H9 (cell line): ENCODE results near the gene ERC1. TPM values are rescaled to one million over a fixed set of nuclear protein-coding genes. Genes with fewer than 3 reads are reported as not detected.

Experiments
- DNase-seq: peaks from one replicate; pipeline ENCODE4 v3.0.0-alpha.2; 2017
- H2AFZ ChIP-seq: one replicate; pipeline ENCODE4 v1.6.1; 2013; ENCODE audit warnings: mild to moderate bottlenecking, low read length, control low read depth, moderate library complexity
- H2AK5ac ChIP-seq: 2 replicates; pipeline ENCODE4 v1.6.1; 2013; ENCODE audit warnings: low read length, control low read depth, mixed read lengths; ENCODE audit not compliant: insufficient read length
- H2BK120ac ChIP-seq: one replicate; pipeline ENCODE4 v1.6.1; 2013; ENCODE audit warnings: low read depth, mild to moderate bottlenecking, low read length, control low read depth, inconsistent platforms; ENCODE audit not compliant: poor library complexity, severe bottlenecking
- H2BK12ac ChIP-seq: 2 replicates; pipeline ENCODE4 v1.6.1; 2013; ENCODE audit warnings: low read length, control low read depth, mixed read lengths, low read depth; ENCODE audit not compliant: insufficient read length
- H2BK15ac ChIP-seq: 2 replicates; pipeline ENCODE4 v1.6.1; 2013; ENCODE audit warnings: low read depth, low read length, control low read depth
- H2BK20ac ChIP-seq: one replicate; pipeline ENCODE4 v1.6.1; 2013; ENCODE audit warnings: low read depth, mild to moderate bottlenecking, low read length, control low read depth, inconsistent platforms; ENCODE audit not compliant: poor library complexity, severe bottlenecking
- H2BK5ac ChIP-seq: 2 replicates; pipeline ENCODE4 v1.6.1; 2013; ENCODE audit warnings: low read length, control low read depth, mixed read lengths; ENCODE audit not compliant: insufficient read length
- H3K14ac ChIP-seq: 2 replicates; pipeline ENCODE4 v1.6.1; 2013; ENCODE audit warnings: low read length, control low read depth; ENCODE audit not compliant: insufficient read depth
- H3K18ac ChIP-seq: 2 replicates; pipeline ENCODE4 v1.6.1; 2013; ENCODE audit warnings: low read depth, mild to moderate bottlenecking, mixed read lengths, low read length, control low read depth; ENCODE audit not compliant: insufficient read length
- H3K23ac ChIP-seq: 2 replicates; pipeline ENCODE4 v1.6.1; 2013; ENCODE audit warnings: low read length, control low read depth, mixed read lengths, low read depth; ENCODE audit not compliant: insufficient read length
- H3K23me2 ChIP-seq: 2 replicates; pipeline ENCODE4 v1.6.1; 2013; ENCODE audit warnings: low read depth, mild to moderate bottlenecking, mixed read lengths, low read length, control low read depth; ENCODE audit not compliant: insufficient read length, poor library complexity, severe bottlenecking
- H3K27ac ChIP-seq: 2 replicates; pipeline ENCODE4 v1.5.1; 2013; ENCODE audit warnings: low read length, control low read depth, mixed read lengths, low read depth; ENCODE audit not compliant: insufficient read length
- H3K27me3 ChIP-seq: 2 replicates; pipeline ENCODE4 v1.6.1; 2013; ENCODE audit warnings: low read length, control low read depth, inconsistent platforms; ENCODE audit not compliant: insufficient read depth
- H3K4ac ChIP-seq: 2 replicates; pipeline ENCODE4 v1.6.1; 2013; ENCODE audit warnings: low read depth, mild to moderate bottlenecking, control low read depth, inconsistent platforms, low read length, moderate library complexity
- H3K4me1 ChIP-seq: 2 replicates; pipeline ENCODE4 v1.6.1; 2013; ENCODE audit warnings: low read length, control low read depth, inconsistent platforms; ENCODE audit not compliant: insufficient read depth
- H3K4me2 ChIP-seq: 2 replicates; pipeline ENCODE4 v1.6.1; 2013; ENCODE audit warnings: low read length, control low read depth, mixed read lengths; ENCODE audit not compliant: insufficient read length, insufficient read depth
- H3K56ac ChIP-seq: 2 replicates; pipeline ENCODE4 v1.6.1; 2013; ENCODE audit warnings: low read depth, mild to moderate bottlenecking, mixed read lengths, low read length, control low read depth; ENCODE audit not compliant: insufficient read length
- H3K79me1 ChIP-seq: 2 replicates; pipeline ENCODE4 v1.6.1; 2013; ENCODE audit warnings: low read depth, mild to moderate bottlenecking, moderate library complexity, low read length, control low read depth, inconsistent platforms; ENCODE audit not compliant: insufficient read depth, poor library complexity, severe bottlenecking
- H3K79me2 ChIP-seq: 2 replicates; pipeline ENCODE4 v1.6.1; 2013; ENCODE audit warnings: low read length, control low read depth, inconsistent platforms; ENCODE audit not compliant: insufficient read depth
- H3K9ac ChIP-seq: 2 replicates; pipeline ENCODE4 v1.6.1; 2013; ENCODE audit warnings: low read length, control low read depth, mixed read lengths; ENCODE audit not compliant: insufficient read length; ENCODE audit errors: extremely low read depth
- H3K9me3 ChIP-seq: one replicate; pipeline ENCODE4 v1.6.1; 2013; ENCODE audit warnings: low read depth, low read length, inconsistent platforms; ENCODE audit not compliant: control insufficient read depth
- H3T11ph ChIP-seq: one replicate; pipeline ENCODE4 v1.6.1; 2013; ENCODE audit warnings: mild to moderate bottlenecking, low read length, control low read depth, inconsistent platforms
- H4K20me1 ChIP-seq: one replicate; pipeline ENCODE4 v1.6.1; 2013; ENCODE audit not compliant: control insufficient read depth, insufficient read length, insufficient read depth
- H4K5ac ChIP-seq: 2 replicates; pipeline ENCODE4 v1.6.1; 2013; ENCODE audit warnings: low read depth, mild to moderate bottlenecking, mixed read lengths, low read length, control low read depth; ENCODE audit not compliant: insufficient read length
- H4K8ac ChIP-seq: replicated peaks from 2 replicates; pipeline ENCODE4 v1.6.1; 2013; ENCODE audit warnings: low read length, control low read depth, mixed read lengths, low read depth; ENCODE audit not compliant: insufficient read length
- H4K91ac ChIP-seq: 2 replicates; pipeline ENCODE4 v1.6.1; 2013; ENCODE audit warnings: low read depth, mild to moderate bottlenecking, moderate library complexity, mixed read lengths, low read length, control low read depth; ENCODE audit not compliant: insufficient read length
- H3K27ac Mint-ChIP-seq, 3 experiments: 2 replicates in 2 of 3; 3 replicates in 1 of 3; pipeline ENCODE4 v1.8.0; 2020 to 2021; ENCODE audit warnings: mixed read lengths in 3 of 3, mild to moderate bottlenecking in 1 of 3, moderate library complexity in 1 of 3
- H3K27me3 Mint-ChIP-seq: 2 replicates; pipeline ENCODE4 v1.8.0; 2021; ENCODE audit warnings: low read depth, mild to moderate bottlenecking, moderate library complexity, mixed read lengths
- H3K36me3 Mint-ChIP-seq, 3 experiments: 2 replicates in 2 of 3; 3 replicates in 1 of 3; pipeline ENCODE4 v1.8.0; 2020 to 2021; ENCODE audit warnings: low read depth in 3 of 3, mixed read lengths in 3 of 3; ENCODE audit not compliant: insufficient read depth in 1 of 3
- H3K4me1 Mint-ChIP-seq, 2 experiments: 2 replicates each; pipeline ENCODE4 v1.8.0; 2020; ENCODE audit warnings: mixed read lengths in 2 of 2
- H3K4me3 Mint-ChIP-seq, 2 experiments: 2 replicates in 1 of 2; 3 replicates in 1 of 2; pipeline ENCODE4 v1.8.0; 2020 to 2021; ENCODE audit warnings: mild to moderate bottlenecking in 2 of 2, mixed read lengths in 2 of 2, moderate library complexity in 1 of 2
- H3K9me3 Mint-ChIP-seq, 2 experiments: 2 replicates in 1 of 2; 3 replicates in 1 of 2; pipeline ENCODE4 v1.8.0; 2020; ENCODE audit warnings: mild to moderate bottlenecking in 2 of 2, mixed read lengths in 2 of 2, moderate library complexity in 1 of 2
- CTCF ChIP-seq: fragments of 200-600 bp; sonication (generic); conservative IDR thresholded peaks from 3 replicates; pipeline ENCODE4 v1.8.0; 2021; ENCODE audit warnings: antibody characterized with exemption, mild to moderate bottlenecking
- WGBS: extraction: QIAGEN DNeasy Blood & Tissue Kit; methylation state at CpG from one replicate; pipeline ENCODE4 v1.1.7; 2013; ENCODE audit warnings: missing lambda C conversion rate, low lambda C conversion rate, mixed read lengths; ENCODE audit not compliant: insufficient read length; ENCODE audit errors: extremely low coverage; 5-methylcytosine and 5-hydroxymethylcytosine counted together
- total RNA-seq: library from RNA; stranded (reverse); gene quantifications from 2 replicates; pipeline ENCODE4 v1.2.1, GENCODE V29; 2021

Gene ERC1
- total RNA-seq, 1 experiment from 2014 or later, result 51.2 TPM

GRCh38 chr12:1300460-1300859 is 309.4 kb downstream of the ERC1 start:
- no peaks in the 10 kb centered on the region for H3K79me2 ChIP-seq
- H3K14ac ChIP-seq, result no peak overlapping the region
- no peak overlapping the region for H4K5ac ChIP-seq
- H4K8ac ChIP-seq, result no peak overlapping the region
- H3K23me2 ChIP-seq, result no peaks in the 10 kb centered on the region
- no peak overlapping the region for H3K18ac ChIP-seq
- no peak overlapping the region for H3K27ac Mint-ChIP-seq
- H3K4me2 ChIP-seq, result no peak overlapping the region
- H3K4ac ChIP-seq, result no peak overlapping the region
- no peak for DNase-seq
- no peak overlapping the region for H3T11ph ChIP-seq
- no peak overlapping the region for H2AFZ ChIP-seq
- H3K9me3 Mint-ChIP-seq, result peaks cover 3 to 5% of the 10 kb centered on the region in 2 experiments; a peak in 3 of 5 replicates
- H3K27me3 ChIP-seq, result no peaks in the 10 kb centered on the region
- H3K79me1 ChIP-seq, result no peaks in the 10 kb centered on the region
- WGBS, result no CpG with 5 or more reads among the region's 2 CpGs
- H3K23ac ChIP-seq, result no peak overlapping the region
- H3K36me3 Mint-ChIP-seq, result peaks cover 17 to 35% (median 26%) of the 10 kb centered on the region in 3 experiments
- no peak overlapping the region for H2BK5ac ChIP-seq
- no peak overlapping the region for H3K27ac ChIP-seq
- H3K56ac ChIP-seq, result no peak overlapping the region
- H3K9ac ChIP-seq, result no peak overlapping the region
- H4K20me1 ChIP-seq, result no peaks in the 10 kb centered on the region
- no peak overlapping the region for H2BK12ac ChIP-seq
- H3K4me1 ChIP-seq, result no peaks in the 10 kb centered on the region
- H3K27me3 Mint-ChIP-seq, result no peaks in the 10 kb centered on the region
- H2AK5ac ChIP-seq, result no peak overlapping the region
- no peak overlapping the region for H2BK20ac ChIP-seq
- H3K9me3 ChIP-seq, result no peaks in the 10 kb centered on the region
- TF ChIP-seq CTCF, result no peak
- no peak overlapping the region for H4K91ac ChIP-seq
- H3K4me1 Mint-ChIP-seq, result no peaks in the 10 kb centered on the region
- no peak overlapping the region for H3K4me3 Mint-ChIP-seq
- H2BK15ac ChIP-seq, result no peak overlapping the region
- no peak overlapping the region for H2BK120ac ChIP-seq
